HuH-7.5 (cell line): ENCODE data around the gene VDR.

ENCODE experiments used
- DNase-seq: peaks from one replicate; pipeline ENCODE4 v3.0.0; 2011; ENCODE audit warnings: low spot score

The VDR gene

GRCh38 chr12:47868552-47869031 lies 36.2 kb downstream of the VDR start:
- no peak for DNase-seq

GRCh38 chr12:47868041-47868440 lies 36.8 kb downstream of the VDR start:
- no peak for DNase-seq

GRCh38 chr12:47867495-47867941 lies 37.3 kb downstream of the VDR start:
- DNase-seq = no peak

GRCh38 chr12:47864646-47865235 lies 40.1 kb downstream of the VDR start:
- DNase-seq = no peak

- DNase-seq = no peak
Observed at GRCh38 chr12:47863985-47864384, 40.8 kb downstream of the VDR start.

GRCh38 chr12:47863467-47863866 lies 41.3 kb downstream of the VDR start:
- no peak for DNase-seq

- DNase-seq = no peak
Observed at GRCh38 chr12:47862881-47863280, 41.9 kb downstream of the VDR start.

- no peak for DNase-seq
Observed at GRCh38 chr12:47862167-47862750, 42.5 kb downstream of the VDR start.

GRCh38 chr12:47860873-47861272 lies 43.9 kb downstream of the VDR start:
- DNase-seq = no peak

GRCh38 chr12:47860279-47860841 lies 44.4 kb downstream of the VDR start:
- no peak for DNase-seq

GRCh38 chr12:47858511-47859266 lies 46.1 kb downstream of the VDR start:
- DNase-seq = no peak

- DNase-seq = no peak
Observed at GRCh38 chr12:47856721-47857575, 47.8 kb downstream of the VDR start.

GRCh38 chr12:47856094-47856493 lies 48.7 kb downstream of the VDR start:
- no peak for DNase-seq

GRCh38 chr12:47855502-47855901 lies 49.3 kb downstream of the VDR start:
- DNase-seq = no peak

- DNase-seq = no peak
Observed at GRCh38 chr12:47854531-47854930, 50.3 kb downstream of the VDR start.

GRCh38 chr12:47852096-47852571 lies 52.7 kb downstream of the VDR start:
- peak; percentile 59 for DNase-seq

GRCh38 chr12:47851303-47851952 lies 53.4 kb downstream of the VDR start:
- DNase-seq = no peak

- peak; percentile 76 for DNase-seq
Observed at GRCh38 chr12:47850153-47851084, 54.4 kb downstream of the VDR start.

- DNase-seq = no peak
Observed at GRCh38 chr12:47849261-47849660, 55.5 kb downstream of the VDR start.

GRCh38 chr12:47848853-47849252 lies 55.9 kb downstream of the VDR start:
- DNase-seq = no peak
